Hepatocyte (in vitro differentiated cells): ENCODE results near the gene TPMT. TPM values are rescaled to one million over a fixed set of nuclear protein-coding genes. Genes with fewer than 3 reads are reported as not detected.

Source experiments
- DNase-seq: peaks from one replicate; pipeline ENCODE4 v3.0.0-alpha.2; 2016; ENCODE audit warnings: low spot score
- H2AFZ ChIP-seq: fragments of 200-600 bp; sonication (generic); 2 replicates; pipeline ENCODE4 v1.6.0; 2016; ENCODE audit warnings: antibody characterized with exemption, mild to moderate bottlenecking
- H3K27ac ChIP-seq: fragments of 200-600 bp; sonication (generic); 2 replicates; pipeline ENCODE4 v1.5.1; 2016; ENCODE audit warnings: mild to moderate bottlenecking
- H3K27me3 ChIP-seq: fragments of 200-600 bp; sonication (generic); 2 replicates; pipeline ENCODE4 v1.6.1; 2016
- H3K36me3 ChIP-seq: fragments of 200-600 bp; sonication (generic); replicated peaks from 2 replicates; pipeline ENCODE4 v1.5.1; 2016; ENCODE audit warnings: low read depth; ENCODE audit not compliant: insufficient read depth
- H3K4me1 ChIP-seq: fragments of 200-600 bp; sonication (generic); 2 replicates; pipeline ENCODE4 v1.5.1; 2016; ENCODE audit warnings: mild to moderate bottlenecking, moderate library complexity; ENCODE audit not compliant: insufficient read depth
- H3K4me2 ChIP-seq: fragments of 200-600 bp; sonication (generic); 2 replicates; pipeline ENCODE4 v1.6.0; 2016
- H3K4me3 ChIP-seq: fragments of 200-600 bp; sonication (generic); 2 replicates; pipeline ENCODE4 v1.5.1; 2016; ENCODE audit warnings: mild to moderate bottlenecking
- H3K79me2 ChIP-seq: fragments of 200-600 bp; sonication (generic); 2 replicates; pipeline ENCODE4 v1.6.0; 2017; ENCODE audit warnings: mild to moderate bottlenecking
- H3K9me2 ChIP-seq: fragments of 200-600 bp; sonication (generic); replicated peaks from 2 replicates; pipeline ENCODE4 v1.6.0; 2017; ENCODE audit warnings: mild to moderate bottlenecking; ENCODE audit not compliant: insufficient read depth
- H3K9me3 ChIP-seq: fragments of 200-600 bp; sonication (generic); 2 replicates; pipeline ENCODE4 v1.5.1; 2016; ENCODE audit warnings: low read depth, mild to moderate bottlenecking
- H4K20me1 ChIP-seq: fragments of 200-600 bp; sonication (generic); 2 replicates; pipeline ENCODE4 v1.6.0; 2016; ENCODE audit warnings: mild to moderate bottlenecking; ENCODE audit not compliant: insufficient read depth, poor library complexity, severe bottlenecking
- CTCF ChIP-seq: fragments of 200-600 bp; sonication (generic); IDR thresholded peaks from 2 replicates; pipeline ENCODE4 v1.5.1; 2016; ENCODE audit warnings: antibody characterized with exemption, mild to moderate bottlenecking; ENCODE audit not compliant: poor library complexity
- EZH2 ChIP-seq: fragments of 200-600 bp; sonication (generic); IDR thresholded peaks from 2 replicates; pipeline ENCODE4 v1.6.1; 2016; ENCODE audit warnings: antibody characterized with exemption, mild to moderate bottlenecking, borderline replicate concordance
- EZH2phosphoT487 ChIP-seq: fragments of 200-600 bp; sonication (generic); IDR thresholded peaks from one replicate; pipeline ENCODE4 v1.6.1; 2018; ENCODE audit warnings: antibody characterized with exemption, mild to moderate bottlenecking, low read depth, moderate library complexity; ENCODE audit not compliant: unreplicated experiment, severe bottlenecking
- WGBS: methylation state at CpG from one replicate; pipeline ENCODE4 v1.1.6; 2016; ENCODE audit warnings: low lambda C conversion rate; ENCODE audit errors: missing lambda C conversion rate; 5-methylcytosine and 5-hydroxymethylcytosine counted together
- polyA plus RNA-seq: library from polyadenylated mRNA; unstranded; fragments of >200 nt; fragmentation: Nextera tagmentation; extraction: Ambion mirVana; gene quantifications from 2 replicates; pipeline ENCODE4 v1.2.1, GENCODE V29; 2016
- total RNA-seq: library from RNA; depleted of rRNA; stranded (reverse); fragments of >200 nt; gene quantifications from 2 replicates; pipeline ENCODE4 v1.2.3, GENCODE V29; 2014

TPMT gene
- total and polyA plus RNA-seq, 2 experiments from 2014 or later = 10.0 to 15.5 TPM

- WGBS = 80% methylated on average over 1 of the region's 1 CpG
- TF ChIP-seq EZH2phosphoT487 = no peak
- no peak for TF ChIP-seq EZH2
- no peak for TF ChIP-seq CTCF
Measured at GRCh38 chr6:18090349-18090786, 64.5 kb downstream of the TPMT start.

GRCh38 chr6:18088419-18089296 lies 66.2 kb downstream of the TPMT start:
- Histone ChIP-seq H3K4me2 (no peak overlapping the region), H3K4me1 (no peaks in the 10 kb centered on the region), H4K20me1 (no peaks in the 10 kb centered on the region), H3K36me3 (no peaks in the 10 kb centered on the region), H3K27ac (no peak overlapping the region), H3K9me2 (no peaks in the 10 kb centered on the region), H3K4me3 (no peak overlapping the region), H2AFZ (no peak overlapping the region), H3K79me2 (no peaks in the 10 kb centered on the region), H3K9me3 (no peaks in the 10 kb centered on the region), H3K27me3 (no peaks in the 10 kb centered on the region)
- TF ChIP-seq EZH2 (no peak), CTCF (no peak), EZH2phosphoT487 (no peak)
- no peak for DNase-seq
- 91% methylated on average over 5 of the region's 5 CpGs for WGBS

More at GRCh38 chr6:18090349-18090786, 64.5 kb downstream of the TPMT start:
- H3K27ac ChIP-seq = no peak overlapping the region
- H3K27me3 ChIP-seq = no peaks in the 10 kb centered on the region
- H3K9me2 ChIP-seq = no peaks in the 10 kb centered on the region
- H2AFZ ChIP-seq = no peak overlapping the region
- H4K20me1 ChIP-seq = no peaks in the 10 kb centered on the region
- no peak for DNase-seq
- no peaks in the 10 kb centered on the region for H3K4me1 ChIP-seq
- no peaks in the 10 kb centered on the region for H3K79me2 ChIP-seq
- no peak overlapping the region for H3K4me2 ChIP-seq
- H3K4me3 ChIP-seq = no peak overlapping the region
- no peaks in the 10 kb centered on the region for H3K9me3 ChIP-seq
- H3K36me3 ChIP-seq = no peaks in the 10 kb centered on the region

- Histone ChIP-seq H3K4me1 (no peaks in the 10 kb centered on the region), H3K79me2 (no peaks in the 10 kb centered on the region), H3K9me2 (no peaks in the 10 kb centered on the region), H3K27me3 (no peaks in the 10 kb centered on the region), H2AFZ (no peak overlapping the region), H4K20me1 (no peaks in the 10 kb centered on the region), H3K4me3 (no peak overlapping the region), H3K4me2 (no peak overlapping the region), H3K36me3 (no peaks in the 10 kb centered on the region), H3K27ac (no peak overlapping the region), H3K9me3 (no peaks in the 10 kb centered on the region)
- TF ChIP-seq CTCF (no peak), EZH2 (no peak)
- 84% methylated on average over 5 of the region's 5 CpGs for WGBS
- no peak for DNase-seq
Measured at GRCh38 chr6:18087396-18088165, 67.3 kb downstream of the TPMT start.
